IMR-90 (cell line): Measurements from ENCODE around the gene P4HA3.

Experiments used
- CEBPB ChIP-seq: IDR thresholded peaks from 2 replicates; pipeline ENCODE4 v1.6.1; 2012; ENCODE audit warnings: low read depth, low read length, improper control_type of control experiment
- CTCF ChIP-seq: conservative IDR thresholded peaks from 2 replicates; pipeline ENCODE4 v1.5.1; 2012; ENCODE audit warnings: mild to moderate bottlenecking, low read depth, low read length, improper control_type of control experiment
- MAFK ChIP-seq: IDR thresholded peaks from 2 replicates; pipeline ENCODE4 v1.6.1; 2012; ENCODE audit warnings: low read depth, low read length, improper control_type of control experiment
- POLR2A ChIP-seq: IDR thresholded peaks from 2 replicates; pipeline ENCODE4 v1.6.1; 2012; ENCODE audit warnings: mild to moderate bottlenecking, low read depth, low read length
- RAD21 ChIP-seq: IDR thresholded peaks from 2 replicates; pipeline ENCODE4 v1.6.1; 2012; ENCODE audit warnings: low read length, improper control_type of control experiment

- TF ChIP-seq CTCF (no peak), MAFK (no peak), RAD21 (no peak), POLR2A (no peak), CEBPB (no peak)
These were observed 44.4 kb downstream of the P4HA3 start for GRCh38 chr11:74267014-74267413.
